B cell (primary cell): ENCODE data around the gene H2BK1. TPM values are rescaled to one million over a fixed set of nuclear protein-coding genes. Genes with fewer than 3 reads are reported as not detected.

Experiments
- ATAC-seq: fragments of 200-7000 bp; cut with Tn5 transposase; one replicate; pipeline ENCODE4 v1.10.0; 2021; ENCODE audit warnings: low read depth, mild to moderate bottlenecking, moderate number of reproducible peaks, moderate library complexity
- CTCF ChIA-PET: fragments of 350-600 bp; sonication (Branson Sonifier 250); formaldehyde crosslinking; loops from one replicate; lab custom pipeline; 2021; ENCODE audit warnings: antibody characterized with exemption, inconsistent platforms; lab: Charles Lee
- POLR2A ChIA-PET: fragments of 350-600 bp; sonication (Branson Sonifier 250); formaldehyde crosslinking; loops from one replicate; lab custom pipeline; 2021; ENCODE audit warnings: antibody characterized with exemption; lab: Charles Lee
- DNase-seq: peaks from one replicate; pipeline ENCODE4 v3.0.0; 2013
- H2AFZ ChIP-seq: 2 replicates; pipeline ENCODE4 v1.6.1; 2012; ENCODE audit warnings: mild to moderate bottlenecking, low read depth, low read length; ENCODE audit not compliant: insufficient read depth, poor library complexity, severe bottlenecking
- H3K27ac ChIP-seq, 2 donors: 1 replicate in 1 of 2; 2 replicates in 1 of 2; pipeline ENCODE4 v1.5.1; 2012 to 2013; ENCODE audit warnings: low read length in 2 of 2, mild to moderate bottlenecking in 2 of 2, moderate library complexity in 1 of 2
- H3K27me3 ChIP-seq, 4 experiments: fragments of 200-600 bp in 1 of 4; sonication (generic) in 1 of 4; replicated peaks in 1 of 4; 1 replicate in 2 of 4; 2 replicates in 2 of 4; pipeline versions ENCODE4 v1.6.1 to v1.7.0; 2013 to 2016; ENCODE audit warnings: low read length in 3 of 4, mild to moderate bottlenecking in 2 of 4, mixed read lengths in 1 of 4, moderate library complexity in 1 of 4; ENCODE audit not compliant: insufficient read depth in 4 of 4, control insufficient read depth in 3 of 4; ENCODE audit errors: control extremely low read depth in 1 of 4
- H3K36me3 ChIP-seq, 2 experiments: replicated peaks in 1 of 2; 1 replicate in 1 of 2; 2 replicates in 1 of 2; pipeline versions ENCODE4 v1.6.1 to v1.7.1; 2013; ENCODE audit warnings: low read length in 1 of 2; ENCODE audit not compliant: insufficient read depth in 2 of 2, control insufficient read depth in 1 of 2; ENCODE audit errors: control extremely low read depth in 1 of 2, extremely low read depth in 1 of 2
- H3K4me1 ChIP-seq, 2 donors: fragments of 200-600 bp in 1 of 2; sonication (generic) in 1 of 2; 1 replicate in 1 of 2; 2 replicates in 1 of 2; pipeline versions ENCODE4 v1.5.1 to v1.6.1; 2013 to 2017; ENCODE audit warnings: low read length in 2 of 2; ENCODE audit not compliant: control insufficient read depth in 2 of 2, insufficient read depth in 2 of 2
- H3K4me2 ChIP-seq: replicated peaks from 2 replicates; pipeline ENCODE3; 2012; ENCODE audit warnings: mild to moderate bottlenecking, low read depth, low read length; ENCODE audit not compliant: poor library complexity, severe bottlenecking
- H3K4me3 ChIP-seq, 5 experiments: fragments of 200-600 bp in 1 of 5; sonication (generic) in 1 of 5; 1 replicate in 3 of 5; 2 replicates in 2 of 5; pipeline versions ENCODE4 v1.5.1 to v1.7.0; 2011 to 2016; ENCODE audit warnings: low read length in 4 of 5, mild to moderate bottlenecking in 4 of 5, low read depth in 2 of 5, control low read depth in 1 of 5, moderate library complexity in 1 of 5; ENCODE audit not compliant: insufficient read depth in 1 of 5; ENCODE audit errors: control extremely low read depth in 1 of 5, extremely low read depth in 1 of 5
- H3K79me2 ChIP-seq: fragments of 200-600 bp; sonication (generic); one replicate; pipeline ENCODE4 v1.6.0; 2016; ENCODE audit warnings: low read length; ENCODE audit not compliant: control insufficient read depth, insufficient read depth
- H3K9ac ChIP-seq: fragments of 200-600 bp; sonication (generic); 2 replicates; pipeline ENCODE4 v1.6.1; 2017; ENCODE audit warnings: mild to moderate bottlenecking, low read length, moderate library complexity
- H3K9me3 ChIP-seq, 3 donors: one replicate each; pipeline versions ENCODE4 v1.6.1 to v1.7.1; 2013; ENCODE audit warnings: low read length in 2 of 3; ENCODE audit not compliant: control insufficient read depth in 2 of 3, insufficient read depth in 1 of 3; ENCODE audit errors: control extremely low read depth in 1 of 3
- H4K20me1 ChIP-seq: 2 replicates; pipeline ENCODE4 v1.6.0; 2012; ENCODE audit warnings: mild to moderate bottlenecking, low read length; ENCODE audit not compliant: insufficient read depth, control insufficient read depth, poor library complexity, severe bottlenecking
- H3K27ac Mint-ChIP-seq: one replicate; pipeline ENCODE4 v1.8.0; 2021; ENCODE audit warnings: mixed read lengths
- H3K27me3 Mint-ChIP-seq: one replicate; pipeline ENCODE4 v1.8.0; 2021; ENCODE audit warnings: mixed read lengths
- H3K4me1 Mint-ChIP-seq: one replicate; pipeline ENCODE4 v1.8.0; 2021; ENCODE audit warnings: mixed read lengths
- H3K4me3 Mint-ChIP-seq: one replicate; pipeline ENCODE4 v1.8.0; 2021; ENCODE audit warnings: mixed read lengths
- H3K9me3 Mint-ChIP-seq: one replicate; pipeline ENCODE4 v1.8.0; 2022; ENCODE audit warnings: mixed read lengths; ENCODE audit not compliant: insufficient read depth
- EZH2 ChIP-seq: IDR thresholded peaks from 2 replicates; pipeline ENCODE4 v1.6.1; 2012; ENCODE audit warnings: borderline replicate concordance, low read depth, mild to moderate bottlenecking, moderate library complexity, low read length; ENCODE audit not compliant: insufficient read depth, poor library complexity, severe bottlenecking
- WGBS: methylation state at CpG from one replicate; pipeline ENCODE4 v1.1.5; 2013; ENCODE audit warnings: missing lambda C conversion rate; ENCODE audit not compliant: insufficient coverage; 5-methylcytosine and 5-hydroxymethylcytosine counted together
- intact Hi-C: fragments of 100-400 bp; cut with micrococcal nuclease; formaldehyde crosslinking; loops from one replicate; pipeline ENCODE4 v1.10.0; 2022
- polyA plus RNA-seq: library from polyadenylated mRNA; depleted of rRNA; stranded (reverse); fragments of >200 nt; gene quantifications from 2 replicates; pipeline ENCODE4 v1.2.3, GENCODE V29; 2012
- total RNA-seq, 2 donors: library from RNA; stranded (reverse); fragments of 120-200 nt in 1 of 2; gene quantifications; 1 replicate in 1 of 2; 2 replicates in 1 of 2; pipeline versions ENCODE4 v1.2.3 to v1.2.4, GENCODE V29; 2013 to 2022
- TF ChIP-seq, protein P1 (sequence below): fragments of 200-600 bp; IDR thresholded peaks from one replicate; pipeline ENCODE4 v1.8.0; 2022; ENCODE audit warnings: antibody characterized with exemption, mild to moderate bottlenecking

Gene H2BK1
- total and polyA plus RNA-seq, 2 donors (not counting 1 experiment from before 2014, with no cell fraction given): 4.2 TPM; not detected in 1

GRCh38 chr7:151246102-151246850 lies 36.0 kb upstream of the H2BK1 start:
- H3K9me3 ChIP-seq: peaks cover 0 to 19% (median 0%) of the 10 kb centered on the region in 3 donors
- TF ChIP-seq, protein P1, sequence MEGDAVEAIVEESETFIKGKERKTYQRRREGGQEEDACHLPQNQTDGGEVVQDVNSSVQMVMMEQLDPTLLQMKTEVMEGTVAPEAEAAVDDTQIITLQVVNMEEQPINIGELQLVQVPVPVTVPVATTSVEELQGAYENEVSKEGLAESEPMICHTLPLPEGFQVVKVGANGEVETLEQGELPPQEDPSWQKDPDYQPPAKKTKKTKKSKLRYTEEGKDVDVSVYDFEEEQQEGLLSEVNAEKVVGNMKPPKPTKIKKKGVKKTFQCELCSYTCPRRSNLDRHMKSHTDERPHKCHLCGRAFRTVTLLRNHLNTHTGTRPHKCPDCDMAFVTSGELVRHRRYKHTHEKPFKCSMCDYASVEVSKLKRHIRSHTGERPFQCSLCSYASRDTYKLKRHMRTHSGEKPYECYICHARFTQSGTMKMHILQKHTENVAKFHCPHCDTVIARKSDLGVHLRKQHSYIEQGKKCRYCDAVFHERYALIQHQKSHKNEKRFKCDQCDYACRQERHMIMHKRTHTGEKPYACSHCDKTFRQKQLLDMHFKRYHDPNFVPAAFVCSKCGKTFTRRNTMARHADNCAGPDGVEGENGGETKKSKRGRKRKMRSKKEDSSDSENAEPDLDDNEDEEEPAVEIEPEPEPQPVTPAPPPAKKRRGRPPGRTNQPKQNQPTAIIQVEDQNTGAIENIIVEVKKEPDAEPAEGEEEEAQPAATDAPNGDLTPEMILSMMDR: no peak
- no peak for TF ChIP-seq EZH2
- H3K4me3 ChIP-seq: peak overlapping the region in 1 of 5 experiments; percentile 30
- peaks cover 25% of the 10 kb centered on the region for H3K27me3 Mint-ChIP-seq
- ChIA-PET CTCF (interaction anchor here (0.8 to 4.2 kb wide), 4 partner anchors 10 to 386 kb away, joined by 3 to 34 read pairs (median 4); partner anchors contain the start of gene ABCF2), POLR2A (no interaction called here)
- H3K4me3 Mint-ChIP-seq: peak overlapping the region; percentile 86
- H3K79me2 ChIP-seq: no peaks in the 10 kb centered on the region
- DNase-seq (peak; percentile 24), ATAC-seq (no peak)
- H3K27ac ChIP-seq: no peak overlapping the region
- H3K4me1 ChIP-seq: peaks cover 45 to 53% of the 10 kb centered on the region in 2 donors
- H3K9me3 Mint-ChIP-seq: no peaks in the 10 kb centered on the region
- H3K4me1 Mint-ChIP-seq: peaks cover 56% of the 10 kb centered on the region
- intact Hi-C loops: loop anchor here (5.0 kb wide), 2 partner anchors 96 to 386 kb away; partner anchors contain the start of gene NUB1
- H3K27ac Mint-ChIP-seq: no peak overlapping the region
- H3K9ac ChIP-seq: peak overlapping the region; percentile 62
- peaks cover 0 to 60% (median 22%) of the 10 kb centered on the region in 4 experiments for H3K27me3 ChIP-seq
- no peaks in the 10 kb centered on the region for H3K36me3 ChIP-seq
- WGBS: 83% methylated on average over 5 of the region's 13 CpGs
- H3K4me2 ChIP-seq: peak overlapping the region; percentile 99
- H2AFZ ChIP-seq: peak overlapping the region; percentile 79
- peaks cover 2% of the 10 kb centered on the region for H4K20me1 ChIP-seq
